Glutamatergic neuron (in vitro differentiated cells): ENCODE data around the gene DPF3. TPM values are rescaled to one million over a fixed set of nuclear protein-coding genes. Genes with fewer than 3 reads are reported as not detected.

Experiments used
- DNase-seq: peaks from one replicate; pipeline ENCODE4 v3.0.0; 2022
- H3K27ac Mint-ChIP-seq: one replicate; pipeline ENCODE4 v1.8.0; 2020; ENCODE audit warnings: mild to moderate bottlenecking, mixed read lengths, inconsistent platforms; ENCODE audit not compliant: unreplicated experiment
- H3K27me3 Mint-ChIP-seq: one replicate; pipeline ENCODE4 v1.8.0; 2020; ENCODE audit warnings: mild to moderate bottlenecking, moderate library complexity, mixed read lengths, inconsistent platforms; ENCODE audit not compliant: unreplicated experiment
- H3K36me3 Mint-ChIP-seq: one replicate; pipeline ENCODE4 v1.8.0; 2020; ENCODE audit warnings: mild to moderate bottlenecking, mixed read lengths, inconsistent platforms; ENCODE audit not compliant: unreplicated experiment
- H3K4me1 Mint-ChIP-seq: one replicate; pipeline ENCODE4 v1.8.0; 2020; ENCODE audit warnings: mild to moderate bottlenecking, low read depth, mixed read lengths, inconsistent platforms; ENCODE audit not compliant: unreplicated experiment
- H3K4me3 Mint-ChIP-seq: one replicate; pipeline ENCODE4 v1.8.0; 2020; ENCODE audit warnings: mild to moderate bottlenecking, mixed read lengths, inconsistent platforms; ENCODE audit not compliant: unreplicated experiment
- H3K9me3 Mint-ChIP-seq: one replicate; pipeline ENCODE4 v1.8.0; 2020; ENCODE audit warnings: mild to moderate bottlenecking, moderate library complexity, mixed read lengths, inconsistent platforms; ENCODE audit not compliant: unreplicated experiment
- total RNA-seq: library from RNA; stranded (reverse); fragmentation: NEBNext Ultra II Directional; extraction: Animal tissue kit (Norgen Biotek cat#: 25700); gene quantifications from one replicate; pipeline ENCODE4 v1.2.1, GENCODE V29; 2021; ENCODE audit not compliant: unreplicated experiment
- TF ChIP-seq, protein P1 (sequence below): fragments of 200-600 bp; sonication (generic); IDR thresholded peaks from one replicate; pipeline ENCODE4 v1.5.0; 2021; ENCODE audit not compliant: partially characterized antibody, unreplicated experiment

DPF3 gene
- total RNA-seq, 1 donor from 2014 or later: 13.7 TPM

DNA sequence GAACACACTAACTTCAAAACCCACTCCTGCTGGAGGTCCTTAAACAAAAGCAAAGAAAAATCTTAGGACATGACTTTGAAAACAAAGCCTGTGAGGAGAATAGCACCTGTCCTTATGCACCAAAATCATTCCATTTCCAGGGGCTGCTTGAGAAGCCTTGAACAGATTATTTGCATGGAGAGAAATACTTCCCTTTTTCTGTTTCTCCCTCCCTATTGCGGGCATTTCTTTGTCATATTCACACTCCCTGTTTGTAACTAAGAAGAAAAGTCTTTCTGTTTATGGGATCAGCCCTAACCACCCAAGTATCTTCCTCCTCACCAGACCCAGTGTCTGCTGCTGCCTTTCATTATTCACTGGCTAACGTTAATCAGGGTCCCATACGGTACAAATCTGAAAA, 218.8 kb downstream of the DPF3 start:
- Mint-ChIP-seq H3K4me1 (peaks cover 8% of the 10 kb centered on the region), H3K36me3 (peaks cover 7% of the 10 kb centered on the region), H3K27me3 (peaks cover 2% of the 10 kb centered on the region), H3K4me3 (no peak overlapping the region), H3K9me3 (peaks cover 4% of the 10 kb centered on the region), H3K27ac (no peak overlapping the region)
- no peak for DNase-seq
- TF ChIP-seq, protein P1, sequence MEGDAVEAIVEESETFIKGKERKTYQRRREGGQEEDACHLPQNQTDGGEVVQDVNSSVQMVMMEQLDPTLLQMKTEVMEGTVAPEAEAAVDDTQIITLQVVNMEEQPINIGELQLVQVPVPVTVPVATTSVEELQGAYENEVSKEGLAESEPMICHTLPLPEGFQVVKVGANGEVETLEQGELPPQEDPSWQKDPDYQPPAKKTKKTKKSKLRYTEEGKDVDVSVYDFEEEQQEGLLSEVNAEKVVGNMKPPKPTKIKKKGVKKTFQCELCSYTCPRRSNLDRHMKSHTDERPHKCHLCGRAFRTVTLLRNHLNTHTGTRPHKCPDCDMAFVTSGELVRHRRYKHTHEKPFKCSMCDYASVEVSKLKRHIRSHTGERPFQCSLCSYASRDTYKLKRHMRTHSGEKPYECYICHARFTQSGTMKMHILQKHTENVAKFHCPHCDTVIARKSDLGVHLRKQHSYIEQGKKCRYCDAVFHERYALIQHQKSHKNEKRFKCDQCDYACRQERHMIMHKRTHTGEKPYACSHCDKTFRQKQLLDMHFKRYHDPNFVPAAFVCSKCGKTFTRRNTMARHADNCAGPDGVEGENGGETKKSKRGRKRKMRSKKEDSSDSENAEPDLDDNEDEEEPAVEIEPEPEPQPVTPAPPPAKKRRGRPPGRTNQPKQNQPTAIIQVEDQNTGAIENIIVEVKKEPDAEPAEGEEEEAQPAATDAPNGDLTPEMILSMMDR: no peak

DNA sequence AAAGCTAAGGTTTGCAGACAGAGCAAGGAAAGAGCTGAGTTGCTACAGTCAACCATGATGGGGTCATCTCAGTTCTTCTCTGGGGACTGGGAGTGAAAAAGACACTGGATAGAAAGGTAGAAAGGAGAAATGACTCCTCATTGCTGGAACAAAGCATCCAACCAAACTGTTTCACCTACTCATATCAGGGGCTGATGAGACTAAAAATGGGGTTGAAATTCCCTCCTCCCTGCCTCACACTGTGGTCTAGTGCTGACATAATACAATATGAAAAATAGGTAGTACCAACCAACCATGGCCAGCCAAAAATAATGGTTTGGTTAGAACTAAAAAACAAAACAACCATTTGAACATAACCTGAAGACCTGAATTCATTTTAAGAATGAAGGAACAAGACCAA, 220.7 kb downstream of the DPF3 start:
- H3K4me1 Mint-ChIP-seq: no peaks in the 10 kb centered on the region
- peaks cover 10% of the 10 kb centered on the region for H3K36me3 Mint-ChIP-seq
- H3K9me3 Mint-ChIP-seq: peaks cover 2% of the 10 kb centered on the region
- TF ChIP-seq, protein P1: no peak
- no peak overlapping the region for H3K27ac Mint-ChIP-seq
- no peak for DNase-seq
- no peak overlapping the region for H3K4me3 Mint-ChIP-seq
- no peaks in the 10 kb centered on the region for H3K27me3 Mint-ChIP-seq

DNA sequence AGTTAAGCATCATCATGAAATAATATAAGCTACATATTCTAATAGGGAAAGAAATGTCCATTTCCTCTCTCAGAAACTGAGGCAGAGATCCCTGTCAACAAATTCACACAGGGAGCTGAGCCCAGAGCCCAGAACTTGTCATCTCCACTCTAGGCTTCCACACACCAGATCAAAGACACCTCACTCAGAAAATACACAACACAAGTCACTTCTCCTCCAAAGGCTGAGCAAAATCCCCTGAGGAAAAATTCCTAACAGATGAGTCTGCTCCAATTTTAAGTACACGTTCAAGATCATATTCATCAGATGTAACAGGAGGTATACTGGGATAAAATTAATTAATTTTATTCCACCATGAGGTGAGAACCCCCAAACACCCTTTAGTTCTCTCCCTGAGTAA, 227.3 kb downstream of the DPF3 start:
- DNase-seq: no peak
- Mint-ChIP-seq H3K4me1 (no peaks in the 10 kb centered on the region), H3K36me3 (peaks cover 4% of the 10 kb centered on the region), H3K27me3 (peaks cover 4% of the 10 kb centered on the region), H3K9me3 (no peaks in the 10 kb centered on the region), H3K4me3 (no peak overlapping the region), H3K27ac (no peak overlapping the region)
- TF ChIP-seq, protein P1: no peak

DNA sequence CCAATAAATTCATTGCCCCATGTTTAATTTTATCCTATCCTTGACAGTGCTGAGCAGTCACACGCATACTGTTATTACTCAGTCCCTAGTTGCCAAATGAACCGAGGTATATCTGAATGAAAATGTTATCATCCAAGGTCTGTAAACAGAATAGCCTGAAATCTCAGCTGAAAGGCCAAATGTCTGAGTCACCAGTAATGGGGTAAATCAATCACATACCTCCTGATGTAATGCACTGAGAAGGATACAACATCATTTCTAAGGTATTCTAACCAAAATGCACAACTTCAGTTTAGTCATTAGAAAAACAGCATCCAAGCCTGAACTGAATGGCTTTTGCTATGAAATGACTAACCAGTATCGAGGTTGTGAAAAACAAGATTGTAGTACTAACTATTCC, 228.6 kb downstream of the DPF3 start:
- H3K27ac Mint-ChIP-seq: no peak overlapping the region
- H3K36me3 Mint-ChIP-seq: peaks cover 4% of the 10 kb centered on the region
- H3K4me1 Mint-ChIP-seq: no peaks in the 10 kb centered on the region
- TF ChIP-seq, protein P1: no peak
- DNase-seq: no peak
- no peaks in the 10 kb centered on the region for H3K9me3 Mint-ChIP-seq
- H3K4me3 Mint-ChIP-seq: no peak overlapping the region
- peaks cover 4% of the 10 kb centered on the region for H3K27me3 Mint-ChIP-seq

DNA sequence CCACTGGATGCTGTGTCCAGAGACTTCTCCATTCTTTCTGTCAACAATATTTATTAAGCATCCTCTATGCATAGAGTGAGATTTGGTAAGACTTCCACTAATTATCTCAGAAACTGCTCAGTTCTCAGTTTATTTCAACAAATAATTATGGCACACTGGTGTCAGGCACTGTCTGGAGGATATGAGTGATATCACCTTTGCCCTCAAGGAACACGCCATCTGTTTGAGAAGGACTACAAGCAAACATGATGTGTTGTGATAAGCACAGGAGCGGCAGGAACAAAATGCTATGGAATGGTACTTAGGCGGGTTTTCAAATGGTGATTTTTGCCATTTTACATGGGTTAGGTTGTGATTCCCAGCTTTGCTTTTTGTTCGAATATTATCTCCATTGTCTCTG, 229.2 kb downstream of the DPF3 start:
- TF ChIP-seq, protein P1: no peak
- no peak for DNase-seq
- Mint-ChIP-seq H3K27ac (no peak overlapping the region), H3K36me3 (no peaks in the 10 kb centered on the region), H3K4me3 (no peak overlapping the region), H3K4me1 (no peaks in the 10 kb centered on the region), H3K27me3 (peaks cover 4% of the 10 kb centered on the region), H3K9me3 (no peaks in the 10 kb centered on the region)
